Activated CD4-positive, alpha-beta T cell treated with anti-CD3 and anti-CD28 coated beads for 24 hours (primary cell): Measurements from ENCODE around the gene CLDN10.
"Not testable (repeated sequence)": the region's sequence is repeated elsewhere in the genome, so short reads cannot be mapped to it uniquely, and the experiment has no call there.

Experiments used
- DNase-seq, 2 donors: peaks; one replicate each; pipeline ENCODE4 v3.0.0-alpha.2; 2020; ENCODE audit warnings: low read depth in 2 of 2

The CLDN10 gene

GRCh38 chr13:95541308-95541707 lies 11.2 kb upstream of the CLDN10 start:
- DNase-seq, result no peak

GRCh38 chr13:95541911-95542474 lies 10.5 kb upstream of the CLDN10 start:
- DNase-seq, result no peak

GRCh38 chr13:95544293-95544692 lies 8.2 kb upstream of the CLDN10 start:
- no peak for DNase-seq

- DNase-seq, result no peak
Measured at GRCh38 chr13:95546919-95547318, 5.6 kb upstream of the CLDN10 start.

- no peak for DNase-seq
Measured at GRCh38 chr13:95547531-95548167, 4.9 kb upstream of the CLDN10 start.

GRCh38 chr13:95552208-95552538 lies 347 bp upstream of the CLDN10 start:
- no peak for DNase-seq

- DNase-seq, result no peak
Measured at GRCh38 chr13:95553581-95554385, 1.3 kb downstream of the CLDN10 start.

- DNase-seq, result no peak
Measured at GRCh38 chr13:95557013-95557412, 4.5 kb downstream of the CLDN10 start.

GRCh38 chr13:95559100-95559499 lies 6.6 kb downstream of the CLDN10 start:
- DNase-seq, result no peak

- DNase-seq, result no peak
Measured at GRCh38 chr13:95560387-95560786, 7.9 kb downstream of the CLDN10 start.

GRCh38 chr13:95564091-95564490 lies 11.6 kb downstream of the CLDN10 start:
- no peak for DNase-seq

- DNase-seq, result no peak
Measured at GRCh38 chr13:95564733-95565291, 12.3 kb downstream of the CLDN10 start.

GRCh38 chr13:95565758-95566157 lies 13.2 kb downstream of the CLDN10 start:
- not testable (repeated sequence) for DNase-seq

GRCh38 chr13:95568131-95568530 lies 15.6 kb downstream of the CLDN10 start:
- no peak for DNase-seq

GRCh38 chr13:95570016-95570415 lies 17.5 kb downstream of the CLDN10 start:
- DNase-seq, result no peak

- no peak for DNase-seq
Measured at GRCh38 chr13:95571941-95572340, 19.4 kb downstream of the CLDN10 start.

- DNase-seq, result no peak
Measured at GRCh38 chr13:95573221-95573620, 20.7 kb downstream of the CLDN10 start.

- DNase-seq, result no peak
Measured at GRCh38 chr13:95579303-95579702, 26.8 kb downstream of the CLDN10 start.

GRCh38 chr13:95585867-95586266 lies 33.3 kb downstream of the CLDN10 start:
- DNase-seq, result no peak

GRCh38 chr13:95588134-95588533 lies 35.6 kb downstream of the CLDN10 start:
- no peak for DNase-seq

- DNase-seq, result no peak
Measured at GRCh38 chr13:95588721-95589120, 36.2 kb downstream of the CLDN10 start.

- no peak for DNase-seq
Measured at GRCh38 chr13:95593462-95593861, 40.9 kb downstream of the CLDN10 start.

- DNase-seq, result no peak
Measured at GRCh38 chr13:95596701-95597100, 44.2 kb downstream of the CLDN10 start.
